ENCODE measurements around the gene IL13.

The IL13 gene

GRCh38 chr5:132681476-132681831 is 23.5 kb downstream of the IL13 start:
- H3K27me3 ChIP-seq (replicated peaks), result no peaks in the 10 kb centered on the region
- DNase-seq, result no peak
- H3K36me3 ChIP-seq (replicated peaks), result no peaks in the 10 kb centered on the region
- H3K4me3 ChIP-seq (ENCODE audit: low read depth, low read length), result no peak overlapping the region
- in situ Hi-C loops (cut with HindIII; ENCODE audit: low pct_ligation_motif_present, low sequenced_read_pairs), result no loop called here
- no peak for TF ChIP-seq CTCF (IDR thresholded peaks at IDR 0.05; ENCODE audit: low read depth, low read length, missing control alignments)
- no peak overlapping the region for H3K27ac ChIP-seq

GRCh38 chr5:132681983-132682382 is 24.0 kb downstream of the IL13 start:
- in situ Hi-C loops (cut with HindIII; ENCODE audit: low pct_ligation_motif_present, low sequenced_read_pairs), result no loop called here
- no peak overlapping the region for H3K4me3 ChIP-seq (ENCODE audit: low read depth, low read length)
- H3K27me3 ChIP-seq (replicated peaks), result no peaks in the 10 kb centered on the region
- no peaks in the 10 kb centered on the region for H3K36me3 ChIP-seq (replicated peaks)
- no peak for DNase-seq
- no peak overlapping the region for H3K27ac ChIP-seq
- no peak for TF ChIP-seq CTCF (IDR thresholded peaks at IDR 0.05; ENCODE audit: low read depth, low read length, missing control alignments)

- no peak overlapping the region for H3K4me3 ChIP-seq (ENCODE audit: low read depth, low read length)
- no peak overlapping the region for H3K27ac ChIP-seq
- H3K27me3 ChIP-seq (replicated peaks), result no peaks in the 10 kb centered on the region
- in situ Hi-C loops (cut with HindIII; ENCODE audit: low pct_ligation_motif_present, low sequenced_read_pairs), result no loop called here
- TF ChIP-seq CTCF (IDR thresholded peaks at IDR 0.05; ENCODE audit: low read depth, low read length, missing control alignments), result no peak
- no peaks in the 10 kb centered on the region for H3K36me3 ChIP-seq (replicated peaks)
- DNase-seq, result no peak
Observed at GRCh38 chr5:132684491-132684890, 26.5 kb downstream of the IL13 start.

GRCh38 chr5:132684922-132685720 is 27.1 kb downstream of the IL13 start:
- DNase-seq, result no peak
- H3K4me3 ChIP-seq (ENCODE audit: low read depth, low read length), result no peak overlapping the region
- H3K27me3 ChIP-seq (replicated peaks), result no peaks in the 10 kb centered on the region
- TF ChIP-seq CTCF (IDR thresholded peaks at IDR 0.05; ENCODE audit: low read depth, low read length, missing control alignments), result no peak
- H3K27ac ChIP-seq, result no peak overlapping the region
- no peaks in the 10 kb centered on the region for H3K36me3 ChIP-seq (replicated peaks)
- in situ Hi-C loops (cut with HindIII; ENCODE audit: low pct_ligation_motif_present, low sequenced_read_pairs), result no loop called here

GRCh38 chr5:132686193-132686592 is 28.2 kb downstream of the IL13 start:
- in situ Hi-C loops (cut with HindIII; ENCODE audit: low pct_ligation_motif_present, low sequenced_read_pairs), result no loop called here
- no peak overlapping the region for H3K4me3 ChIP-seq (ENCODE audit: low read depth, low read length)
- no peak for TF ChIP-seq CTCF (IDR thresholded peaks at IDR 0.05; ENCODE audit: low read depth, low read length, missing control alignments)
- H3K27ac ChIP-seq, result no peak overlapping the region
- DNase-seq, result no peak
- H3K36me3 ChIP-seq (replicated peaks), result no peaks in the 10 kb centered on the region
- H3K27me3 ChIP-seq (replicated peaks), result no peaks in the 10 kb centered on the region

GRCh38 chr5:132687995-132688394 is 30.0 kb downstream of the IL13 start:
- Histone ChIP-seq H3K27me3 (replicated peaks) (no peaks in the 10 kb centered on the region), H3K4me3 (ENCODE audit: low read depth, low read length) (no peak overlapping the region), H3K27ac (no peak overlapping the region), H3K36me3 (replicated peaks) (no peaks in the 10 kb centered on the region)
- no peak for TF ChIP-seq CTCF (IDR thresholded peaks at IDR 0.05; ENCODE audit: low read depth, low read length, missing control alignments)
- in situ Hi-C loops (cut with HindIII; ENCODE audit: low pct_ligation_motif_present, low sequenced_read_pairs), result no loop called here
- DNase-seq, result no peak
